Testis (tissue), 5 donors: ENCODE results near the gene PFKP. TPM values are rescaled to one million over a fixed set of nuclear protein-coding genes. Genes with fewer than 3 reads are reported as not detected.

Experiments used
- DNase-seq: peaks from one replicate; pipeline ENCODE4 v3.0.0-alpha.2; 2019
- H3K27ac ChIP-seq, 2 donors: fragments of 200-600 bp; sonication (generic); one replicate each; pipeline ENCODE4 v1.5.1; 2019
- H3K27me3 ChIP-seq: fragments of 200-600 bp; sonication (generic); one replicate; pipeline ENCODE4 v1.5.1; 2019
- H3K36me3 ChIP-seq: fragments of 200-600 bp; sonication (generic); one replicate; pipeline ENCODE4 v1.5.1; 2017; ENCODE audit warnings: low read depth; ENCODE audit errors: missing control alignments
- H3K4me1 ChIP-seq: fragments of 200-600 bp; sonication (generic); one replicate; pipeline ENCODE4 v1.5.1; 2019
- H3K4me3 ChIP-seq, 2 donors: fragments of 200-600 bp; sonication (generic); one replicate each; pipeline ENCODE4 v1.5.1; 2017 to 2019
- H3K9me3 ChIP-seq: fragments of 200-600 bp; sonication (generic); one replicate; pipeline ENCODE4 v1.5.1; 2017
- POLR2A ChIP-seq: fragments of 450-650 bp; IDR thresholded peaks from one replicate; pipeline ENCODE4 v1.6.1; 2017; ENCODE audit warnings: antibody characterized with exemption, mild to moderate bottlenecking, moderate library complexity
- WGBS, 2 donors: methylation state at CpG; one replicate each; pipeline ENCODE4 v1.1.5; 2018; 5-methylcytosine and 5-hydroxymethylcytosine counted together
- intact Hi-C: fragments of 100-400 bp; cut with DNase I; formaldehyde crosslinking; loops from one replicate; pipeline ENCODE4 v1.15.1; 2023; ENCODE audit warnings: low total_unique reads
- long read RNA-seq, 2 donors: transcript quantifications; one replicate each; lab custom pipeline, GENCODE V29; 2026
- polyA plus RNA-seq: library from polyadenylated mRNA; stranded (reverse); fragments of 350-450 nt; fragmentation: Illumina TruSeq; extraction: RNeasy Lipid Tissue Mini Kit (QIAGEN cat#74804); gene quantifications from one replicate; pipeline ENCODE4 v1.2.3, GENCODE V29; 2014; ENCODE audit warnings: low read depth, low replicate concordance; ENCODE audit not compliant: insufficient read depth
- total RNA-seq, 2 donors: library from RNA; depleted of rRNA; stranded (reverse); fragments of >200 nt; gene quantifications; one replicate each; pipeline ENCODE4 v1.2.3, GENCODE V29; 2016
- TF ChIP-seq, protein P1 (sequence below), 3 experiments: fragments of 450-650 bp in 2 of 3; fragments of 200-600 bp in 1 of 3; sonication (generic) in 1 of 3; IDR thresholded peaks; one replicate each; pipeline ENCODE4 v1.5.1; 2016 to 2019; ENCODE audit warnings: antibody characterized with exemption in 3 of 3, mild to moderate bottlenecking in 2 of 3, moderate library complexity in 1 of 3

PFKP gene
- total RNA-seq = 100 to 1,000 TPM; 134 to 186 TPM
- 447 TPM for polyA plus RNA-seq
- long read RNA-seq, donor 1 = 0 reads
- long read RNA-seq, donor 2, partial matches to known transcripts = 0 of 2 reads
- long read RNA-seq, donor 2, other reads (novel, unspliced or antisense) = 0 of 2 reads

DNA sequence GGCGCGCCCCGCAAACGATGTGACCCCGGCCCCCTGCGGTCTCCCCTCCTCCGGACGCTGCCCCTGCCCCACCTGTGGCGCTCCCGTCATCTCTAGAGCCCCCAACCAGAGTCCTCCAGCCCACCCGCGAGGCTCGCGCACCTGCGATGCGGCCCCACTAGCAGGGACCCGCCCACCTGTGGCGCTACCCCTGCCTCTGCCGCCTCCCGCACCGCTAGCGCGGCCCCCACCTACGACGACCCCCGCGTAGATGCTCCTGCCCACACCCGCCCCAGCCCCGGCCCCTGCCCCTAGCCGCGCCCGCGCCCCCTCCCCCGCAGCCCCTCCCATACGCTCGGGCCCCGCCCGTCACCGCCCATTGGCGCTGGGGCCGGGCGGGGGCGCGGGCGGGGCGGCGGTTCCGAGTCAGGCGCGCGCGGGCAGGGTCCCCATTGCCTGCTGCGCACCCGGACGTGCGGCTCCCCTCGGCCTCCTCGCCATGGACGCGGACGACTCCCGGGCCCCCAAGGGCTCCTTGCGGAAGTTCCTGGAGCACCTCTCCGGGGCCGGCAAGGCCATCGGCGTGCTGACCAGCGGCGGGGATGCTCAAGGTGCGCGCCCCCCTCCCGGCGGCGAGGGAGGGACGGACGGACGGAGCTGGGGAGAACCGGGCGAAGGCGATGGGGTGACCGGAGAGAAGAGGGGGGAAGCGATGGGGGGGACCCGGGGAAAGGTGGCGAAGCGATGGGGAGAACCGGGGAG is at the start of gene PFKP:
Gene PFKP (plus strand): TSS at position 431 of the 741 bp plus-strand sequence. CDS start 48 bp downstream, at position 479.
- H3K36me3 ChIP-seq = no peaks in the 10 kb centered on the region
- DNase-seq = no peak
- peak within 1 kb of the TSS; percentile 65 to 68 for H3K4me3 ChIP-seq
- H3K4me1 ChIP-seq = no peaks in the 10 kb centered on the region
- no peaks in the 10 kb centered on the region for H3K27me3 ChIP-seq
- TF ChIP-seq, protein P1, sequence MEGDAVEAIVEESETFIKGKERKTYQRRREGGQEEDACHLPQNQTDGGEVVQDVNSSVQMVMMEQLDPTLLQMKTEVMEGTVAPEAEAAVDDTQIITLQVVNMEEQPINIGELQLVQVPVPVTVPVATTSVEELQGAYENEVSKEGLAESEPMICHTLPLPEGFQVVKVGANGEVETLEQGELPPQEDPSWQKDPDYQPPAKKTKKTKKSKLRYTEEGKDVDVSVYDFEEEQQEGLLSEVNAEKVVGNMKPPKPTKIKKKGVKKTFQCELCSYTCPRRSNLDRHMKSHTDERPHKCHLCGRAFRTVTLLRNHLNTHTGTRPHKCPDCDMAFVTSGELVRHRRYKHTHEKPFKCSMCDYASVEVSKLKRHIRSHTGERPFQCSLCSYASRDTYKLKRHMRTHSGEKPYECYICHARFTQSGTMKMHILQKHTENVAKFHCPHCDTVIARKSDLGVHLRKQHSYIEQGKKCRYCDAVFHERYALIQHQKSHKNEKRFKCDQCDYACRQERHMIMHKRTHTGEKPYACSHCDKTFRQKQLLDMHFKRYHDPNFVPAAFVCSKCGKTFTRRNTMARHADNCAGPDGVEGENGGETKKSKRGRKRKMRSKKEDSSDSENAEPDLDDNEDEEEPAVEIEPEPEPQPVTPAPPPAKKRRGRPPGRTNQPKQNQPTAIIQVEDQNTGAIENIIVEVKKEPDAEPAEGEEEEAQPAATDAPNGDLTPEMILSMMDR (IDR thresholded peaks at IDR 0.05) = no peak
- no peak for TF ChIP-seq POLR2A
- 1% methylated on average over 22 to 30 of the region's 86 CpGs for WGBS, 2 donors
- H3K9me3 ChIP-seq = no peaks in the 10 kb centered on the region
- H3K27ac ChIP-seq = peak within 1 kb of the TSS; percentile 9 to 68
- intact Hi-C loops = no loop called here

DNA sequence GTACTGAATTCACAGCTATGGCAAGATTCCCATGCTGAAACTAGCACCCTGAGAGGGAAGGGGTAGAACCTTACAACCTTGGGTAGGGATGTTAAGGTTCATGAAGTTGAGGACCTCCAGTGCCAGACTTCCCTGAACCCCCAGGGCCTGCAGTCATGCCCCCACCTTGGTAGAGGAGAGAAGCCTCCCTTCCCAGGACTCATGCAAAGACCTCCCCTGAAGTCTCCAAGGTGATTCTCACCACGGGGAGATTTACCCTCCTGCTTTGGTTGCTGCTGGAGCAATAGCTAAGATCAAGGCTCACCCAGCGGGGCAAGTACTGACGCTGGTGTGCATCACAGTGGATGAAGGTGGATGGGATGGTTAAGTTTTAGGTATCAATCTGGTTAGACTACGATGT is 49.1 kb upstream of the PFKP start:
- no peak overlapping the region for H3K27ac ChIP-seq
- no peak for TF ChIP-seq POLR2A
- TF ChIP-seq, protein P1 (IDR thresholded peaks at IDR 0.05) = no peak
- no peak overlapping the region for H3K4me3 ChIP-seq
- intact Hi-C loops = no loop called here
- no peaks in the 10 kb centered on the region for H3K27me3 ChIP-seq
- H3K36me3 ChIP-seq = no peaks in the 10 kb centered on the region
- no peaks in the 10 kb centered on the region for H3K4me1 ChIP-seq
- no peak for DNase-seq
- WGBS, 2 donors = 74 to 92% methylated on average over 4 of the region's 4 CpGs
- no peaks in the 10 kb centered on the region for H3K9me3 ChIP-seq

DNA sequence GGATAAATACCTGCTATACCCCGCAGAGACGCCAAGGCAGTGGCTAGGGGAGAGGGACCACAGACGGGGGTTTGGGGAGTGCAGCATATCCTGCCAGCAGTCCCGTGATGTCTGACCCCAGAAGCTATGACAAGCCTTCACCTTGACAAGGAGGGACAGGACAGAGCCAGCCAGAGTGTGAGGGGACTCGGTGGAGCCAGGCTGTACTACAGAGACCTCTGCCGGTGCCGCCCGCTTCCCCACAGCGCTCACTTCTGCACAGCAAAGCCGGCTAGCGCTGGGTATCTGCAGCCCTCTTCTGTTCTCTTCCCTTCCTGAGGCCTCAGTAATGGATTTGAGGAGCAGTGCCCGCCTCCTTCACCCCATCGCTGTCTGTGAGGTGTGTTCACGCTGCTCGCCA is 47.0 kb upstream of the PFKP start:
- TF ChIP-seq, protein P1 (IDR thresholded peaks at IDR 0.05) = no peak
- Histone ChIP-seq H3K36me3 (no peaks in the 10 kb centered on the region), H3K4me1 (no peaks in the 10 kb centered on the region), H3K9me3 (no peaks in the 10 kb centered on the region), H3K27ac (no peak overlapping the region), H3K27me3 (no peaks in the 10 kb centered on the region), H3K4me3 (no peak overlapping the region)
- no peak for DNase-seq
- intact Hi-C loops = no loop called here
- 61 to 80% methylated on average over 15 of the region's 15 CpGs for WGBS, 2 donors

DNA sequence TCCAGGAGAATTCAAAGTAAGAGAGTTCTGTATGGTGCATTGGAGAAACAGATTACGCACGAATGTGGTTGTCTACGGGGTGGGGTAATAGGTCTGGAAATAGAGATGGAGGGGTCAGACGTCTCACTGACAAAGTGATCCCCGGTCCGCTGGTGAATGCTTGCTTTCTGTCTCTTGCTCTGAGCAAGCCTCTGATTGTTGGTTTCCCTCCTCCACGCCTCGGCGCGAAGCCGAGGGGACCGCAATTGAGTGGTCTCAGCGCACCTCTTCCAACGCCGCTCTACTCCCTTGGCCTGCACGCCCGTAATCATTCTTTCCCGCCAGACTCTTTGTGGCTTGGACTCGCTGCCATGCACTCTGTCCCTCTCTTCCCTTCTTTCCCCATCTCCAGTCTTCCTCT is 46.5 kb upstream of the PFKP start:
- 64 to 79% methylated on average over 19 of the region's 19 CpGs for WGBS, 2 donors
- Histone ChIP-seq H3K27ac (no peak overlapping the region), H3K36me3 (no peaks in the 10 kb centered on the region), H3K4me3 (no peak overlapping the region), H3K4me1 (no peaks in the 10 kb centered on the region), H3K27me3 (no peaks in the 10 kb centered on the region), H3K9me3 (no peaks in the 10 kb centered on the region)
- DNase-seq = no peak
- no peak for TF ChIP-seq POLR2A
- TF ChIP-seq, protein P1 (IDR thresholded peaks at IDR 0.05) = no peak
- intact Hi-C loops = no loop called here

DNA sequence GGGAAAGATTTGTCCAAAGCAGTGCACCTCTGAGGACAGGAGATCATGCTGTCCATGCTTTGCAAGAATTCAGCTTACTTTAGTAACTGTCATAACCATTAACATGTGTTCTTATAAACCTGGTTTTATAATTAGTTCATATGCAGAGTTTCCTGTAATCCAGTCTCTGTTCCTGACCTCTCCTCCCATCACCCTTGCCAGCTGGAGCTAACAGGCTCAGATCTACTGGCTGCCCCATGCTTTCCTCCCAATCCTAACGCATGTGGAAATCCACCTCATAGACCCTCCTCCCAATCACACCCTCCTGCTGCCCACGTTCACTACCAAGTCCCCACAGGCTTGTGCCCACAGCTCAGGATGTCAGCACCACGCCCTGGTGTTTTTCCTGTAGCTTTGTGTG is 45.3 kb upstream of the PFKP start:
- Histone ChIP-seq H3K36me3 (no peaks in the 10 kb centered on the region), H3K9me3 (no peaks in the 10 kb centered on the region), H3K4me3 (no peak overlapping the region), H3K27me3 (no peaks in the 10 kb centered on the region), H3K27ac (no peak overlapping the region), H3K4me1 (no peaks in the 10 kb centered on the region)
- WGBS, 2 donors = 74 to 78% methylated on average over 3 of the region's 3 CpGs
- no peak for DNase-seq
- intact Hi-C loops = no loop called here
- TF ChIP-seq, protein P1 (IDR thresholded peaks at IDR 0.05) = no peak
- no peak for TF ChIP-seq POLR2A
